Astrocyte (in vitro differentiated cells and primary cell): Measurements from ENCODE around the gene FITM1. TPM values are rescaled to one million over a fixed set of nuclear protein-coding genes. Genes with fewer than 3 reads are reported as not detected.

Source experiments
- DNase-seq: peaks from one replicate; pipeline ENCODE4 v3.0.0-alpha.2; 2010; ENCODE audit warnings: low read depth
- FAIRE-seq: peaks from 2 replicates; lab custom pipeline; 2011; peaks lifted over from hg19 to GRCh38; lab: Jason Lieb, UNC
- H2AFZ ChIP-seq: 2 replicates; pipeline ENCODE4 v1.6.0; 2012; ENCODE audit warnings: low read depth, low read length, inconsistent platforms
- H3K27ac ChIP-seq: 2 replicates; pipeline ENCODE4 v1.5.1; 2011; ENCODE audit warnings: low read depth, low read length, inconsistent platforms
- H3K27me3 ChIP-seq: 2 replicates; pipeline ENCODE4 v1.6.0; 2011; ENCODE audit warnings: low read length, inconsistent platforms; ENCODE audit not compliant: insufficient read depth
- H3K36me3 ChIP-seq: 2 replicates; pipeline ENCODE4 v1.5.1; 2011; ENCODE audit warnings: low read length, inconsistent platforms; ENCODE audit not compliant: insufficient read depth
- H3K4me1 ChIP-seq: 2 replicates; pipeline ENCODE4 v1.5.1; 2011; ENCODE audit warnings: low read length, inconsistent platforms; ENCODE audit not compliant: insufficient read depth
- H3K4me2 ChIP-seq: 2 replicates; pipeline ENCODE4 v1.6.0; 2012; ENCODE audit warnings: low read length, inconsistent platforms
- H3K4me3 ChIP-seq: 2 replicates; pipeline ENCODE4 v1.5.1; 2011; ENCODE audit warnings: low read depth, mild to moderate bottlenecking, low read length, inconsistent platforms; ENCODE audit not compliant: insufficient read depth
- H3K79me2 ChIP-seq: 2 replicates; pipeline ENCODE4 v1.6.0; 2012; ENCODE audit warnings: mild to moderate bottlenecking, low read length, inconsistent platforms; ENCODE audit not compliant: insufficient read depth
- H3K9ac ChIP-seq: 2 replicates; pipeline ENCODE4 v1.6.0; 2012; ENCODE audit warnings: mild to moderate bottlenecking, low read length, inconsistent platforms
- H3K9me3 ChIP-seq: 2 replicates; pipeline ENCODE4 v1.5.1; 2012; ENCODE audit warnings: low read depth, mild to moderate bottlenecking, low read length, inconsistent platforms; ENCODE audit not compliant: insufficient read depth
- H4K20me1 ChIP-seq: 2 replicates; pipeline ENCODE4 v1.6.0; 2012; ENCODE audit warnings: low read length, inconsistent platforms; ENCODE audit not compliant: insufficient read depth
- H3K27ac Mint-ChIP-seq: one replicate; pipeline ENCODE4 v1.8.0; 2021; ENCODE audit warnings: mild to moderate bottlenecking, mixed read lengths; ENCODE audit not compliant: unreplicated experiment
- H3K27me3 Mint-ChIP-seq: one replicate; pipeline ENCODE4 v1.8.0; 2021; ENCODE audit warnings: low read depth, mixed read lengths; ENCODE audit not compliant: unreplicated experiment
- H3K36me3 Mint-ChIP-seq: one replicate; pipeline ENCODE4 v1.8.0; 2021; ENCODE audit warnings: low read depth, mixed read lengths; ENCODE audit not compliant: unreplicated experiment
- H3K4me1 Mint-ChIP-seq: one replicate; pipeline ENCODE4 v1.8.0; 2021; ENCODE audit warnings: low read depth, mixed read lengths; ENCODE audit not compliant: unreplicated experiment
- H3K4me3 Mint-ChIP-seq: one replicate; pipeline ENCODE4 v1.8.0; 2021; ENCODE audit warnings: mild to moderate bottlenecking, moderate library complexity, mixed read lengths; ENCODE audit not compliant: unreplicated experiment
- H3K9me3 Mint-ChIP-seq: one replicate; pipeline ENCODE4 v1.8.0; 2021; ENCODE audit warnings: mild to moderate bottlenecking, mixed read lengths; ENCODE audit not compliant: unreplicated experiment
- EZH2 ChIP-seq: IDR thresholded peaks from 2 replicates; pipeline ENCODE4 v1.6.1; 2012; ENCODE audit warnings: mild to moderate bottlenecking, low read length, inconsistent platforms; ENCODE audit not compliant: insufficient read depth
- total RNA-seq: library from RNA; stranded (reverse); gene quantifications from 2 replicates; pipeline ENCODE4 v1.2.1, GENCODE V29; 2021
- TF ChIP-seq, protein P1 (sequence below): IDR thresholded peaks from 2 replicates; pipeline ENCODE4 v1.5.1; 2011; ENCODE audit warnings: low read depth, mild to moderate bottlenecking, inconsistent platforms, low read length, moderate library complexity; ENCODE audit not compliant: insufficient read depth

The FITM1 gene
- total RNA-seq, 1 donor from 2014 or later = 0.25 TPM

DNA sequence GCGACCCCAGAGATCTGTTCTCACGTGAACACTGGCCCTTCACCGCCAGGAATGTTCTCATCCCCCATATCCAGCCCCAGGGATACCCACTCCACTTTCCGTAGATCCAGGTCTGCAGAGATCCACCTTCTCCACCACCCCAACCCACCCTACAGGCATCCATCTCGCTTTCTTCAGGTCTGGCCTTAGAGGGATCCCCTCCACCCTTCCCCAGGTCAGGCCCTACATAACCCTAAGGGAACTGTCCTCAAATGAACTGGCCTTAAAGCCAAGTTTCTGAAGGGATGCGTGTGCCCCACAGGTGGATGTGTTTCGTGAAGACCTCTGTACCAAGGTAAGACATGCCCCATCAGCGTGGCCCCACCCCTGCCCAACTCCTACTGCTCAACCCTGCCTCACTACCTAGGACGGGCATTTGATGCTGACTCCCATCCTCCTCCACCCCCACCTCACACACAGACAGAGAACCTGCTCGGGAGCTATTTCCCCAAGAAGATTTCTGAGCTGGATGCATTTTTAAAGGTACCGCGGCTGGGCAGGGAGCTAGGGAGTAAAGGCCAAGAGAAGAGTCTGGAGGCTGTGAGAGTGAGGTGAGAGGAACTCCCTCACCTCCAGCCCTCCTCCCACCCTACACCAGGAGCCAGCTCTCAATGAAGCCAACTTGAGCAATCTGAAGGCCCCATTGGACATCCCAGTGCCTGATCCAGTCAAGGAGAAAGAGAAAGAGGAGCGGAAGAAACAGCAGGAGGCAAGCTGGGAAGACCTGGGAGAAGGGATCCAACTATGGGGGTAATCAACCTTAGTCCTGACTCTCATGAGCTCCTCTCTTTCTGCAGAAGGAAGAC, 6.4 kb downstream of the FITM1 start:
- Mint-ChIP-seq H3K36me3 (peaks cover 21% of the 10 kb centered on the region), H3K27me3 (peaks cover 2% of the 10 kb centered on the region), H3K4me3 (peak overlapping the region; percentile 86), H3K9me3 (no peaks in the 10 kb centered on the region), H3K27ac (no peak overlapping the region), H3K4me1 (peaks cover 18% of the 10 kb centered on the region)
- peak overlapping the region; percentile 89 for H3K9ac ChIP-seq
- FAIRE-seq = no peak
- peaks cover 16% of the 10 kb centered on the region for H4K20me1 ChIP-seq
- H3K4me2 ChIP-seq = peak overlapping the region; percentile 89
- peaks cover 12% of the 10 kb centered on the region for H3K4me1 ChIP-seq
- H3K27ac ChIP-seq = no peak overlapping the region
- H3K27me3 ChIP-seq = no peaks in the 10 kb centered on the region
- H3K36me3 ChIP-seq = peaks cover 8% of the 10 kb centered on the region
- H3K4me3 ChIP-seq = peak overlapping the region; percentile 74
- H2AFZ ChIP-seq = peak overlapping the region; percentile 92
- peaks cover 36% of the 10 kb centered on the region for H3K79me2 ChIP-seq
- H3K9me3 ChIP-seq = no peaks in the 10 kb centered on the region
- no peak for DNase-seq
- TF ChIP-seq, protein P1, sequence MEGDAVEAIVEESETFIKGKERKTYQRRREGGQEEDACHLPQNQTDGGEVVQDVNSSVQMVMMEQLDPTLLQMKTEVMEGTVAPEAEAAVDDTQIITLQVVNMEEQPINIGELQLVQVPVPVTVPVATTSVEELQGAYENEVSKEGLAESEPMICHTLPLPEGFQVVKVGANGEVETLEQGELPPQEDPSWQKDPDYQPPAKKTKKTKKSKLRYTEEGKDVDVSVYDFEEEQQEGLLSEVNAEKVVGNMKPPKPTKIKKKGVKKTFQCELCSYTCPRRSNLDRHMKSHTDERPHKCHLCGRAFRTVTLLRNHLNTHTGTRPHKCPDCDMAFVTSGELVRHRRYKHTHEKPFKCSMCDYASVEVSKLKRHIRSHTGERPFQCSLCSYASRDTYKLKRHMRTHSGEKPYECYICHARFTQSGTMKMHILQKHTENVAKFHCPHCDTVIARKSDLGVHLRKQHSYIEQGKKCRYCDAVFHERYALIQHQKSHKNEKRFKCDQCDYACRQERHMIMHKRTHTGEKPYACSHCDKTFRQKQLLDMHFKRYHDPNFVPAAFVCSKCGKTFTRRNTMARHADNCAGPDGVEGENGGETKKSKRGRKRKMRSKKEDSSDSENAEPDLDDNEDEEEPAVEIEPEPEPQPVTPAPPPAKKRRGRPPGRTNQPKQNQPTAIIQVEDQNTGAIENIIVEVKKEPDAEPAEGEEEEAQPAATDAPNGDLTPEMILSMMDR = no peak
- no peak for TF ChIP-seq EZH2

DNA sequence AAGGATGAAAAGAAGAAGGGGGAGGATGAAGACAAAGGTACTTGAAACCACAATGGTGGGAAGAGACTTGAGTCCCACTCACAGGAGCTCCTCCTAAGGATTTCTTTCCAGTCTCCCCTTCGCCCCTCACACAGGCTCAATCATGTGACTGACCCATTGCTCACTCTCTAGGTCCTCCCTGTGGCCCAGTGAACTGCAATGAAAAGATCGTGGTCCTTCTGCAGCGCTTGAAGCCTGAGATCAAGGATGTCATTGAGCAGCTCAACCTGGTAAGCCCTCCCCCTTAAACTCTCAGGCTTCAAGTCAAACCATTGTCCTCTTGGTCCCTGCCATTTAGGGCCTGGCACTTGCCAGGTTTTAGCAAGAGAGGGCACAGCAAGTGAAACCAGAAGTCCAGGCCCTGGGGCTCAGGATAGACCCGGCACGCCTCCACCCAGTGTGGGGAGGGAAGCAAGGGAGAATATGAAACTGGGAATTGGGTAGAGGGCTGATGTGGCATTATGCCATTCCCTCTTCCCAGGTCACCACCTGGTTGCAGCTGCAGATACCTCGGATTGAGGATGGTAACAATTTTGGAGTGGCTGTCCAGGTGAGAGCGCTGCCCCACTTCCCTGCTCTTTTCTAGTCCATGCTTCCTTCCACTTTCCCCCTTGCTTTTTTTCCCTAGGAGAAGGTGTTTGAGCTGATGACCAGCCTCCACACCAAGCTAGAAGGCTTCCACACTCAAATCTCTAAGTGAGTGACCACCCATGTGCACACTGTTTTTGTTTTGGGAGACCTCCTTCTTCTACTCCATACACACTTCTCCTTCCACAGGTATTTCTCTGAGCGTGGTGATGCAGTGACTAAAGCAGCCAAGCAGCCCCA, 7.3 kb downstream of the FITM1 start:
- Histone ChIP-seq H4K20me1 (peaks cover 16% of the 10 kb centered on the region), H3K9me3 (no peaks in the 10 kb centered on the region), H3K27ac (no peak overlapping the region), H3K9ac (no peak overlapping the region), H3K4me2 (no peak overlapping the region), H3K79me2 (peaks cover 36% of the 10 kb centered on the region), H3K4me1 (peaks cover 15% of the 10 kb centered on the region), H3K27me3 (no peaks in the 10 kb centered on the region), H3K4me3 (no peak overlapping the region), H2AFZ (no peak overlapping the region), H3K36me3 (peaks cover 8% of the 10 kb centered on the region)
- H3K9me3 Mint-ChIP-seq = no peaks in the 10 kb centered on the region
- no peak for FAIRE-seq
- H3K27me3 Mint-ChIP-seq = no peaks in the 10 kb centered on the region
- H3K27ac Mint-ChIP-seq = no peak overlapping the region
- H3K4me3 Mint-ChIP-seq = peak overlapping the region; percentile 66
- no peak for DNase-seq
- peaks cover 21% of the 10 kb centered on the region for H3K36me3 Mint-ChIP-seq
- H3K4me1 Mint-ChIP-seq = peaks cover 19% of the 10 kb centered on the region
- TF ChIP-seq EZH2 = no peak
- TF ChIP-seq, protein P1 = no peak
